ENCODE data around the gene IL17C. TPM values are rescaled to one million over a fixed set of nuclear protein-coding genes. Genes with fewer than 3 reads are reported as not detected.

IL17C gene
- total RNA-seq, 2 donors from 2014 or later: not detected

DNA sequence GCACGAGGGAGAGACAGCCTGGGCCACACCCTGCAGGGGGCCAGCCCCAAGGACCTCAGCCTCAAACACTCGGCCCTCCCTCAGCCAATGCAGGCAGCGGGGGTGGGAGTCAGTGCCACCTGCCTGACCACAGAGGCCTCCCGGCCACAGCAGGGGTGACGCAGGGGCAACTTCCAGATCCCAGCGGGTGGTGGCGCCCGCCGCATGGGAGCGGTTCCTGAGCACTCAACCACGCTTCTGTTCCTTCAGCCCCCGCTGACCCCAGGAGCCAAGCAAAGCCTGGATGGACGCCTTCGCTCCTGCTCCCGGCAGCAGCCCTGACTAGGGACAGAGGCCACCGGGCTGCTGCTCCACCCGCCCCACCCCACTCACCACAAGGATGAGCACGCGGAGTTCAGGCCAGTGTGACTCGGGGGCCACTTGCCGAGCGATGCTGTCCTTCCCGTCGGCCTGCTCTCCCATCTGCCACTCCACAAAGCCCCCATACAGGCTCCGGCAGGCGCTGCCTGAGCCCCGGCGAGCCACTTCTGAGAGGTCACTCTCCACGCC lies 17.4 kb downstream of the IL17C start:
- H3K4me3 Mint-ChIP-seq: no peak overlapping the region

GRCh38 chr16:88656291-88656980 lies 18.1 kb downstream of the IL17C start:
- peaks cover 2% of the 10 kb centered on the region for H3K4me1 ChIP-seq (ENCODE audit: control insufficient read depth, insufficient read depth, low read length)
- no peak overlapping the region for H3K27ac Mint-ChIP-seq
- H3K9ac ChIP-seq (ENCODE audit: extremely low read depth, low read length, poor library complexity, severe bottlenecking): no peak overlapping the region
- no peaks in the 10 kb centered on the region for H3K27me3 Mint-ChIP-seq (ENCODE audit: insufficient read depth)
- H3K36me3 Mint-ChIP-seq (ENCODE audit: low read depth): peaks cover 15% of the 10 kb centered on the region
- no peaks in the 10 kb centered on the region for H3K9me3 Mint-ChIP-seq
- peaks cover 5% of the 10 kb centered on the region for H3K36me3 ChIP-seq (ENCODE audit: control insufficient read depth, insufficient read depth, low read length)
- H3K4me3 ChIP-seq (ENCODE audit: low read length): no peak overlapping the region
- TF ChIP-seq CTCF (conservative IDR thresholded peaks at IDR 0.05): no peak
- no peaks in the 10 kb centered on the region for H3K27me3 ChIP-seq (ENCODE audit: control insufficient read depth, insufficient read depth, low read length, poor library complexity, severe bottlenecking)
- no peak for DNase-seq
- 90 to 91% methylated on average over 20 to 25 of the region's 25 CpGs for whole genome bisulfite sequencing, 2 experiments (ENCODE audit: insufficient coverage in 1 of 2, insufficient read length in 1 of 2)
- no peak overlapping the region for H3K27ac ChIP-seq (ENCODE audit: low read depth, low read length)
- H3K4me1 Mint-ChIP-seq: peaks cover 2% of the 10 kb centered on the region
- H3K4me3 Mint-ChIP-seq: no peak overlapping the region
- no peaks in the 10 kb centered on the region for H3K9me3 ChIP-seq (ENCODE audit: control insufficient read depth, low read length)

More for the DNA sequence above, 17.4 kb downstream of the IL17C start:
- 92 to 93% methylated on average over 19 to 29 of the region's 29 CpGs for WGBS, 2 experiments (ENCODE audit: insufficient coverage in 1 of 2, insufficient read length in 1 of 2)
- H3K27ac ChIP-seq (ENCODE audit: low read depth, low read length): no peak overlapping the region
- no peaks in the 10 kb centered on the region for H3K27me3 ChIP-seq (ENCODE audit: control insufficient read depth, insufficient read depth, low read length, poor library complexity, severe bottlenecking)
- Mint-ChIP-seq H3K4me1 (no peaks in the 10 kb centered on the region), H3K36me3 (ENCODE audit: low read depth) (peaks cover 15% of the 10 kb centered on the region), H3K27ac (no peak overlapping the region), H3K9me3 (no peaks in the 10 kb centered on the region), H3K27me3 (ENCODE audit: insufficient read depth) (no peaks in the 10 kb centered on the region)
- no peak overlapping the region for H3K9ac ChIP-seq (ENCODE audit: extremely low read depth, low read length, poor library complexity, severe bottlenecking)
- no peak for DNase-seq
- H3K36me3 ChIP-seq (ENCODE audit: control insufficient read depth, insufficient read depth, low read length): peaks cover 5% of the 10 kb centered on the region
- no peaks in the 10 kb centered on the region for H3K9me3 ChIP-seq (ENCODE audit: control insufficient read depth, low read length)
- H3K4me1 ChIP-seq (ENCODE audit: control insufficient read depth, insufficient read depth, low read length): peaks cover 5% of the 10 kb centered on the region
- TF ChIP-seq CTCF (conservative IDR thresholded peaks at IDR 0.05): no peak
- H3K4me3 ChIP-seq (ENCODE audit: low read length): no peak overlapping the region

DNA sequence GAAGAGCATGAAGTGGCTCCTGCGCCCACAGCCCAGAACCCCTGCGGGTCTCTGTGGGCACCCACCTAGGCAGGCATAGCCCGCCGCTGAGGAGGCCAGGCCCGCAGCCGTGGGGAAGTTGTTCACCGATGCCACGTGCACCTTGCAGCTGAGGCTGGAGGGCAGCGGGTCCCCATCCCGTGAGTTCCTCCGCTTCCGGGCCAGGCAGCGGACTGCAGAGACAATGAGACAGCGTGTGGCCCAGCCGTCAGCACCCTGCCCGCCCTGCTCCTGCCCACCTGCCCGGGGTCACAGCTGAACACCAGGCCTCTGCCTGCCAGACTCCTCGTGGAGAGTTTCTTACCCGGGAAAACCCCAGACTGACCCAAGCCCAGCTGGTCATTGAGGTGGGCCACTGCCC lies 19.0 kb downstream of the IL17C start:
- Mint-ChIP-seq H3K4me1 (peaks cover 6% of the 10 kb centered on the region), H3K27ac (no peak overlapping the region), H3K4me3 (no peak overlapping the region), H3K9me3 (no peaks in the 10 kb centered on the region), H3K36me3 (ENCODE audit: low read depth) (peaks cover 15% of the 10 kb centered on the region), H3K27me3 (ENCODE audit: insufficient read depth) (no peaks in the 10 kb centered on the region)
- no peak overlapping the region for H3K4me3 ChIP-seq (ENCODE audit: low read length)
- H3K27ac ChIP-seq (ENCODE audit: low read depth, low read length): no peak overlapping the region
- WGBS, 2 experiments (ENCODE audit: insufficient coverage in 1 of 2, insufficient read length in 1 of 2): 95 to 97% methylated on average over 17 to 19 of the region's 19 CpGs
- no peaks in the 10 kb centered on the region for H3K27me3 ChIP-seq (ENCODE audit: control insufficient read depth, insufficient read depth, low read length, poor library complexity, severe bottlenecking)
- TF ChIP-seq CTCF (conservative IDR thresholded peaks at IDR 0.05): no peak
- H3K36me3 ChIP-seq (ENCODE audit: control insufficient read depth, insufficient read depth, low read length): peaks cover 5% of the 10 kb centered on the region
- no peak overlapping the region for H3K9ac ChIP-seq (ENCODE audit: extremely low read depth, low read length, poor library complexity, severe bottlenecking)
- no peak for DNase-seq
- H3K4me1 ChIP-seq (ENCODE audit: control insufficient read depth, insufficient read depth, low read length): no peaks in the 10 kb centered on the region
- no peaks in the 10 kb centered on the region for H3K9me3 ChIP-seq (ENCODE audit: control insufficient read depth, low read length)
